H54 (cell line): ENCODE measurements around the gene DCN.
A peak's percentile ranks its signal among the peaks of the same experiment; 100 is the strongest.

Source experiments
- DNase-seq: peaks from one replicate; pipeline ENCODE4 v3.0.0; 2011; ENCODE audit warnings: low spot score, mixed read lengths; ENCODE audit not compliant: insufficient read length
- FAIRE-seq: peaks from 3 replicates; lab custom pipeline; 2011; peaks lifted over from hg19 to GRCh38; lab: Jason Lieb, UNC
- POLR2A ChIP-seq: IDR thresholded peaks from 2 replicates; pipeline ENCODE4 v1.6.1; 2011; ENCODE audit warnings: low read depth, mild to moderate bottlenecking, low read length

The DCN gene

GRCh38 chr12:91139286-91139685 lies 43.3 kb downstream of the DCN start:
- FAIRE-seq (no peak), DNase-seq (no peak)
- TF ChIP-seq POLR2A, result no peak

DNA sequence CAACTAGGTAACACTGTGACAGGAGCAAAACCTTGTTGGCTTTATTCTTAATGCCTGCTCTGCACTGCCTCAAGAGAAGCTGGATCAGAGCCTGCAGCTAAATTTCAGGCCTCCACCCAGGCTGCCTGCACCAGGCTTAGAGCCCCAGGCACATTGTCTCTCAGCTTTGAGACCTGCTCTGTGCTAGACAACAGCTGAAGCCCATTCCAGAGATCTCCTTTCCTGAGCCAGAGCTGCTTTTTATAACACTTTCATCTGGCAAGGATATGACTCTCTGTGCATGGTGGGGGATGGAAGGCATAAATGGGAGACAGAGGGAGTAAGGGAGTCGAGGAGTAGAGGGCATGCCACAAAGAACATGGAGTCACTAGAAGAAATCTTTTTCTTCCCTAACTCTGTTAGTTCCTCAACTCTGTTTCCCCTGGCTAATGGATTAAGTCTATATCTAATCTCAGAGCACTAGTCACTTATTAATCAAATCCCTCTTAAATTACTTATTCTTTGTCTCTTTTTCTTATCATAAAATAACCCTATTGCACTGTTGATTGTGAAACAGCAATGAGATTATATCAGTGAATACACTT lies 44.2 kb downstream of the DCN start:
- TF ChIP-seq POLR2A, result no peak
- DNase-seq (no peak), FAIRE-seq (no peak)

DNA sequence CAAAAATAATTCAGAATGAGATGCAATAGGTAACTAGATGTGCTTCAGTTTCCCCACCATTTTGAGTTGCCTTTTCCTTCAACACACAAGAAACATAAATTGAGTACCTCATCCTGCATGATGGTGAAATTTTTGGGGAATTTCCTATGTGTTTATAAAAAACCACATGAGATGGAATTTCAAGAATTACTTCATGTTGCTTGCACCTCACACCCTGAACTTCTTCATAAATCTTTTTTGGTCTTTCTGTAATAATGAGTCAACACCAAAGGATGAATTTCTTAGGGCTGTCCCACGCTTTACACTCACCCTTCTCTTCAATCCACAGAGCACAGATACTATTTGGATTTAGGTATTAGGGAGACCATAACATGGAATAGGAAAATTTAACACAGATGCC lies 48.7 kb downstream of the DCN start:
- DNase-seq (no peak), FAIRE-seq (no peak)
- no peak for TF ChIP-seq POLR2A

DNA sequence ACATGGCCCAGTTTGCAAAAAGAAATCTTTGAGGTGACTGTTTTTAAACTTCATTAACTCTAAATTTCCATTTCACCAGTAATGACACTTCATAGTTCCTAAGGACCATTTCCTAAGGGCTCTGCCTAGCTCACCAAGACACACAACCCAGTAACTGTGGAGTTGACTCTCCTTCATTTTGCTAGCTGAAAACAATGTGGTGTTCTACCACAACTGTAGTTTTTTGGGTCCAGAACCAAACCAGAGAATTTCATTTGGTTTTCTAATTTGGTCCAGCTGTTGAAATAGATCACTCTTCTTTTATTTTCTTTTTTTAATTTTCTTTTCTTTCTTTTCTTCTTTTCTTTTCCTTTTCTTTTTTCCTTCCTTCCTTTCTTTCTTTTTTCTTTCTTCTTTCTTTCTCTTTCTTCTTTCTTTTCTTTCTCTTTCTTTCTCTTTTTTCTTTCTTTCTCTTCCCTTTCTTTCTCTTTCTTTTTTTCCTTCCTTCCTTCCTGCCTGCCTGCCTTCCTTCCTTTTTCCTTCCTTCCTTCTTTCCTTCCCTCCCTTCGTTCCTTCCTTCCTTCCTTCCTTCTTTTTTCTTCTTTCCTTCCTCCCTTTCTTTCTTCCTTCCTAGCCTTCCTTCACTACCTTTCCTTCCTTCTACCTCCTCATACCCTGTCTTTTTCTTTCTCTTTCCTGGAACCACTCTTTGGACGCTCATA lies 52.8 kb downstream of the DCN start:
- TF ChIP-seq POLR2A, result no peak
- no peak for FAIRE-seq
- DNase-seq, result no peak

GRCh38 chr12:91127751-91128150 lies 54.9 kb downstream of the DCN start:
- FAIRE-seq, result peak; percentile 60
- no peak for TF ChIP-seq POLR2A
- DNase-seq, result no peak

GRCh38 chr12:91127306-91127705 lies 55.3 kb downstream of the DCN start:
- FAIRE-seq, result no peak
- DNase-seq, result no peak
- TF ChIP-seq POLR2A, result no peak

DNA sequence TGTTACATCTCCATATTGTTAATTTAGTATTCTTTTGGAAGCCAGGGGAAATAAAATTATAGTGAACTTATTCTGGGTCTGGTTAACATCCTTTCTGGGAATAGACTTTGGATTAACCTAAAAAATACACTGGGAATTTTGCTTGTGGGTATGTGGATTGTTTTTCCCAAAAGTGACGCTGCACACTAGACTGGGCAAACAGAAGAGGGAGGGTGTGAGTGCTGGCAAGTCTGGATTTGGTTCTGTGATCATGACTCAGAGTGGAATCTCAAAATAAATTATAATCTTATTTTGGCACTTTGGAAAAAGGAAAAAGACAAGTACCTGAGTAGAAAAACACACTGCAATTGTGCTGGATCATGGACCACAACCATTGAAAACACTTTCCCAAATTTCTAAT lies 56.1 kb downstream of the DCN start:
- TF ChIP-seq POLR2A, result no peak
- DNase-seq, result no peak
- no peak for FAIRE-seq

- DNase-seq, result no peak
- peak; percentile 52 for FAIRE-seq
Measured at GRCh38 chr12:91123236-91123916, 59.2 kb downstream of the DCN start.

GRCh38 chr12:91120781-91121180 lies 61.8 kb downstream of the DCN start:
- no peak for TF ChIP-seq POLR2A
- no peak for FAIRE-seq
- DNase-seq, result no peak

More at GRCh38 chr12:91123236-91123916, 59.2 kb downstream of the DCN start:
- no peak for TF ChIP-seq POLR2A

DNA sequence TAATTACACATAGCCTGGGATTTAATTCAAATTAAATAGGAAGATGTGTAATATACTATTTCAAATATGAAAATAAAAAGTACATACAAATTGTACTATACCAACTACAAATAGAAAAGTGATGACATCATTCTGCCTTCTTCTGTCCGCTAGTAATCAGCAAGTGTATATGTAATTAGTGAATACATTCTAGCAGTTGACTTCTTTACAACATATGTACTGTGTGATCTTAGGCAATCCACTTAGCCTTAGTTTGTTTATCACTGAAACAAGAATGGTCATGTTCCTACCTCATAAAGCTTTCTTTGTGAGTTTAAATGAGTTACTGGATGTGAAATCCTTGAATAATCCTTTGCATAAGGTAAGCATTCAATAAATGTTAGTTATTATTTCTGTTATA lies 63.5 kb downstream of the DCN start:
- DNase-seq, result no peak
- no peak for FAIRE-seq

DNA sequence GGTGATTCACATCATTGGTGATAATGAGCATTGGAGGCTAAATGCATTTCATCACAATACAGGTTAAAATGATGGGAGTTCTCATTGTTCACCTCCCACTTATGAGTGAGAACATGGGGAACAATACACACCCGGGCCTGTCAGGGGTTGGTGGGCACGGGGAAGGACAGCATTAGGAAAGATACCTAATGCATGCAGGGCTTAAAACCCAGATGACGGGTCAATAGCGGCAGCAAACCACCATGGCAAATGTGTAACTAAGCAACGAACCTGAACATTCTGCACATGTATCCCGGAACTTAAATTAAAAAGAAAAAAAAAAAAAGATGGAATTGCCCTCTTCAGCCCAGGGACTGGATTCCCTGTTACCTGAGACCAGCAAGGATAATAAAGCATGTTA lies 69.0 kb downstream of the DCN start:
- FAIRE-seq, result no peak
- DNase-seq, result no peak

More for the DNA sequence above, 63.5 kb downstream of the DCN start:
- no peak for TF ChIP-seq POLR2A

GRCh38 chr12:91111366-91112325 lies 71.0 kb downstream of the DCN start, which contains the start of gene LUM:
Gene LUM, minus strand, starts transcription at chr12:91111494. Its CDS starts 2,515 bp downstream, at chr12:91108979.
- no peak for DNase-seq
- peak; percentile 76 for FAIRE-seq
- no peak for TF ChIP-seq POLR2A

More for the DNA sequence above, 69.0 kb downstream of the DCN start:
- no peak for TF ChIP-seq POLR2A

GRCh38 chr12:91110311-91110924 lies 72.2 kb downstream of the DCN start:
- DNase-seq, result no peak
- FAIRE-seq, result no peak
- no peak for TF ChIP-seq POLR2A
